Tibial artery (tissue), 4 donors: ENCODE measurements around the gene MST1.

Experiments used
- DNase-seq, 2 donors: peaks; one replicate each; pipeline ENCODE4 v3.0.0-alpha.2; 2019
- H3K27ac ChIP-seq, 2 donors: fragments of 200-600 bp; sonication (generic) in 1 of 2; 1 replicate in 1 of 2; 2 replicates in 1 of 2; pipeline ENCODE4 v1.5.1; 2018 to 2019; ENCODE audit warnings: mild to moderate bottlenecking in 1 of 2
- H3K27me3 ChIP-seq, 2 donors: fragments of 200-600 bp; sonication (generic) in 1 of 2; one replicate each; pipeline versions ENCODE4 v1.5.1 to v1.6.0; 2016 to 2019
- H3K36me3 ChIP-seq, 3 donors: fragments of 200-600 bp; sonication (generic) in 2 of 3; one replicate each; pipeline ENCODE4 v1.5.1; 2016 to 2019; ENCODE audit warnings: mild to moderate bottlenecking in 2 of 3
- H3K4me1 ChIP-seq, 4 donors: fragments of 200-600 bp; sonication (generic) in 2 of 4; 1 replicate in 3 of 4; 2 replicates in 1 of 4; pipeline ENCODE4 v1.5.1; 2016 to 2019
- H3K4me3 ChIP-seq, 2 donors: fragments of 200-600 bp; sonication (generic) in 1 of 2; 1 replicate in 1 of 2; 2 replicates in 1 of 2; pipeline ENCODE4 v1.5.1; 2018 to 2019; ENCODE audit warnings: mild to moderate bottlenecking in 2 of 2
- H3K9me3 ChIP-seq, 3 donors: fragments of 200-600 bp; sonication (generic) in 1 of 3; one replicate each; pipeline ENCODE4 v1.5.1; 2016 to 2019
- CTCF ChIP-seq, 2 experiments: fragments of 200-600 bp in 1 of 2; fragments of 450-650 bp in 1 of 2; IDR thresholded peaks; one replicate each; pipeline ENCODE4 v1.5.1; 2017 to 2019; ENCODE audit warnings: antibody characterized with exemption in 2 of 2, mild to moderate bottlenecking in 1 of 2, moderate library complexity in 1 of 2
- intact Hi-C: fragments of 100-400 bp; cut with DNase I; formaldehyde crosslinking; loops from one replicate; pipeline ENCODE4 v1.15.0; 2023; ENCODE audit warnings: low total_unique reads

MST1 gene

DNA sequence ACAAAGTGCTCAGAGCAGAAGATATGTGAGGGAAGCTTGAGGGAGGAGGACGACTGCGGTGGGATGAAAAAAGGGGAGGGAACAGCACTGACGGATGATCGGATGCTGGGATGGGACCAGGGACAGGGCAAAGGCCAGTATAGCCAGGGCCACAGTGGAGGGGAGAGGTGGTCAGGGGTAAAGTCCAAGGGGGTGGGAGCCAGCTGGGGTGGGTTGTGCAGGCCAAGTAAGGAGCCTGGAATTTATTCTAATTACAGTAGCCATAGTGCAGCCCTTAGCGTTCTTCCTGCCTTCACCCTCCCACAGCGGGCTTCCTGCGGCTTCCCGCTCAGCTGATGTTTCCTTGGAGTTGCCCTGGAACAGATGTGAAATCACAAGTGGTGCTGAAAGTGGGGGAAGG, 22.7 kb downstream of the MST1 start:
- Histone ChIP-seq H3K36me3 (no peaks in the 10 kb centered on the region), H3K27ac (no peak overlapping the region), H3K9me3 (no peaks in the 10 kb centered on the region), H3K4me3 (no peak overlapping the region), H3K27me3 (peaks cover 0 to 16% of the 10 kb centered on the region in 2 donors), H3K4me1 (no peaks in the 10 kb centered on the region)
- intact Hi-C loops = no loop called here
- DNase-seq = no peak
- TF ChIP-seq CTCF (IDR thresholded peaks at IDR 0.05) = no peak

- H3K36me3 ChIP-seq = no peaks in the 10 kb centered on the region
- DNase-seq = no peak
- peaks cover 0 to 16% of the 10 kb centered on the region in 2 donors for H3K27me3 ChIP-seq
- H3K4me3 ChIP-seq = no peak overlapping the region
- H3K9me3 ChIP-seq = no peaks in the 10 kb centered on the region
- TF ChIP-seq CTCF (IDR thresholded peaks at IDR 0.05) = no peak
- intact Hi-C loops = no loop called here
- H3K27ac ChIP-seq = no peak overlapping the region
- H3K4me1 ChIP-seq = no peaks in the 10 kb centered on the region
Measured at GRCh38 chr3:49665822-49666519, 23.3 kb downstream of the MST1 start.

GRCh38 chr3:49664300-49664699, 25.0 kb downstream of the MST1 start:
- Histone ChIP-seq H3K36me3 (no peaks in the 10 kb centered on the region), H3K4me3 (no peak overlapping the region), H3K27me3 (peaks cover 0 to 16% of the 10 kb centered on the region in 2 donors), H3K9me3 (no peaks in the 10 kb centered on the region), H3K4me1 (no peaks in the 10 kb centered on the region), H3K27ac (no peak overlapping the region)
- intact Hi-C loops = no loop called here
- no peak for DNase-seq
- TF ChIP-seq CTCF (IDR thresholded peaks at IDR 0.05) = no peak

DNA sequence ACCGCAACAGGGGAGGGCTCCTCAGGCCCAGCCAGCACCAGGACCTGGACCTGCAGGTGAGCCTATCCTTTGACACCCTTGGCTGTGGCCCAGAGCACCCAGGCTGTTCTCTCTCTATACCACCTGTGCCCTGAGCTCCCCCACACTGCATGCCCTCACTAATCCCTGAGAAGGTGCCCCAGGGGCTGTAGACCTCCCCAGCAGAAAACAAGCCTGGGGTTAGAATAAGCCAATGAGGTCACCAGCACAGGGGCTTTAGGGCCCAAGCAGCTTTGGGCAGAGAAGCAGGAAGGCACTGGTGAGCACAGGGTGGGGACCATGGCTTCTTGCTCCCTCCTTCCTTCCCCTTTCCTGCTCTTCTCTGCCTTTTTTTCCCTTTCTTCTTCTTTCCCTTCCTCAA, 25.4 kb downstream of the MST1 start:
- DNase-seq = no peak
- H3K9me3 ChIP-seq = no peaks in the 10 kb centered on the region
- no peak for TF ChIP-seq CTCF (IDR thresholded peaks at IDR 0.05)
- no peak overlapping the region for H3K4me3 ChIP-seq
- H3K27me3 ChIP-seq = peaks cover 0 to 16% of the 10 kb centered on the region in 2 donors
- H3K4me1 ChIP-seq = no peaks in the 10 kb centered on the region
- H3K27ac ChIP-seq = no peak overlapping the region
- no peaks in the 10 kb centered on the region for H3K36me3 ChIP-seq
- intact Hi-C loops = no loop called here

- no peak for TF ChIP-seq CTCF (IDR thresholded peaks at IDR 0.05)
- Histone ChIP-seq H3K4me3 (no peak overlapping the region), H3K36me3 (no peaks in the 10 kb centered on the region), H3K4me1 (no peaks in the 10 kb centered on the region), H3K27me3 (peaks cover 0 to 11% of the 10 kb centered on the region in 2 donors), H3K27ac (no peak overlapping the region), H3K9me3 (no peaks in the 10 kb centered on the region)
- intact Hi-C loops = no loop called here
- no peak for DNase-seq
Measured at GRCh38 chr3:49662720-49663413, 26.4 kb downstream of the MST1 start.
